ENCODE results near the gene C1R.

GRCh38 chr12:7129287-7129871 lies 37.1 kb upstream of the C1R start:
- TF ChIP-seq POLR2A (IDR thresholded peaks at IDR 0.05; ENCODE audit: low read length), result no peak
- TF ChIP-seq GATA1 (IDR thresholded peaks at IDR 0.05; ENCODE audit: low read depth, low read length), result no peak

All from erythroblast (primary cell).